ENCODE data around the gene CENPX.

The CENPX gene

DNA sequence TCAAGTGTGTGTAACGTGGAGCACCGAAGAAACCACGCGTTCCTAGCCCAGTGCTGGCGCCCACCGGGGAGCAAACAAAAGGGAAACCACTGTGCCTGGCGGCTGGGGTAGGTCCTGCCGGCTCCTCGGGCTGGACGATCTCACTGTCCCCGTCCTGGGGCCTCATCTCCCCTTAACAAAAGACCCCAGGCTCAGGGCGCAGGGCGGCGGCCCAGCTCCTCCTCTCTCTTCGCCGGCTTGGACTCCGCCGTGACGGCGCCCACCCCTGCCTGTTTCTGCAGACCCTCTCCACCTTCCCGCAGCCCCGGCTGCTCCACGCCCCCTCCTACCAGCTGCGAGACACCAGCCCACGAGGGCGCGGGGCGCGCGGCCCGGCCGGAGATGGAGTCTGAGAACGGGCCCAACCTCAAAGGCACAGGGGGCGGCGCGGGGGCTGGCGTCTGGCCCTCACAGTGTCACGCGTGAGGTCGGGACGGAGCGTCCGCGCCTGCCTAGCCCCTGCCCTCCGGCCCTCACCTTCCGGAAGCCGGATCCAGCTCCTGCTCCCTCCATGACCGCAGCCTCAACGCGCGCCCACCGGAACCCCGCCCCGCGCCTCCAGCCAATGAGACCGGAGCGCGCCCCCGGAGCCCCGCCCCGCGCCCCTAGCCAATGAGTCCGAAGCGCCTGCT is at the start of gene CENPX:
TSS of gene CENPX (minus strand) at position 569 of the 671 bp plus-strand sequence. CDS start at position 552, 17 bp downstream.
- DNase-seq, result no peak

DNA sequence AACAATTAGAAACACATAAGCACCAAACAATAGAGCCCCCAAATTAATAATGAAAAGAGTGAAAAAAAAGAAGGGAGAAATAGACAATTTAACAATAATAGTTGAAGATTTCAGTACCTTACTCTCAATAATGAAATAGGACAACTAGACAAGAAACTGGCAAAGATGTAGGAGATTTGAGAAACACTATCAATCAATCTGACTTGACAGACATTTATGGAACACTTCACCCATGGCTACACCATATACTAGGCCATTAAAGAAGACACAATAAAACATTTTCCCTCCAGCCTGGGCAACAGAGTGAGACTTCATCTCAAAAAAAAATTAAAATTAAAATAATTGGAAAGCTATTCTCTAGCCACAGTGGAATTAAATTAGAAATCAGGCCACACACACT is 47.9 kb upstream of the CENPX start:
- no peak for DNase-seq

DNA sequence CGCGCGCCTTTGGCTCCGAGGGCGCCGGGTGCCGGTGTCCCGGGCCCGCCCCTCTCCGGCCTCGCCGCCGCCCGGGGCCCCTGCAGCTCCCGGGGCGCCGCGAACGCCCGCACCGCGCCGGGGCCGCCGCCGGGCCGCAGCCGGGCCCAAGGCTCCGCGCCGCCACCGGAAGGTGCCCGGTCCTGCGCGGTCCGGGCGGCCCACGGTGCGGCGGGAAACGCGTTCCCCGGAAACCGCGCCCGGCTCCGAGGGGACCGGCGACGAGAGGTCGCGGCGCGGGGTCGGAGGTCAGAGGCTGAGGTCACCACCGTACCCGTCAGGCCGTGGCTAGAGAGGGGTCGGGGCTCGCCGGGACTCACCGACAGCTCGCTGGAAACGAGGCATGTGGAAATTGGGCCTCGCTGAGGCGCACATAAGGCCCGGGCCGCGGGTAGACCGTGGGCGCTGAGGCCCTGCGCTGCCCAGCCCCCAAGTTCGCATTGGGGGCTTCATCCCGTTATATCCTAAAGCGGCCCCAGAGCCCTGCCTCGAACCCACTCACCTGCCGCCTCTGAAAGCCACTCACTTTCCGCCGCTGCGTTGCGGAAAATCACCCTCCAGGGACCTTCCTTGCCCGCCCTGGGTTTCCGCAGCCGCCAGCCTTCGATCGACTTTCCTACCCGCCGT is 43.1 kb upstream of the CENPX start, which contains the start of gene DUS1L:
TSS of gene DUS1L (minus strand) at position 167 of the 666 bp plus-strand sequence. CDS start 745 bp downstream, outside the sequence.
- peak; percentile 80 to 86 for DNase-seq

DNA sequence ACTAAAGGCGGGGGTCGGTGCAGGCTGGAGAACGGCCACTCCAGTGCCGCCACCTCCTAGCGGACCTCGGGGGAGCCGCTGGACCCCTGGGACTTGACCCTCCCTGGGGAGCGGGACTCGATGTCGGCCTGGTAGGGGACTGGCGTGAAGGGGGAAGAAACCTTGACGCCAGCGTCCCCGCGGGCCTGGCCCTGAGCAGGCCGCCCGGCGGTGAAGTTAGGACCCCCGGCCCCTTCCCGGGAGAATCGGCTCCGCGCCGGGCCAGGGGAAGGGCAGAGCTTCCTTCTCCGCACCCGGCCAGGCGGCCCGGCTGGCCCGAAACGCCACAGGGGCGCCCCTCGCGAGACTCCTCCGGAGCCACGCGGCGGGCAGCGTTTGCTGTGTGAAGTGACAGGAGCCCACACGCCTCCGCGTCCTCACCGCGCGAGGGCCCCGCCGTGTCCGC is 42.5 kb upstream of the CENPX start:
- peak in 1 of 2 experiments; percentile 51 for DNase-seq

DNA sequence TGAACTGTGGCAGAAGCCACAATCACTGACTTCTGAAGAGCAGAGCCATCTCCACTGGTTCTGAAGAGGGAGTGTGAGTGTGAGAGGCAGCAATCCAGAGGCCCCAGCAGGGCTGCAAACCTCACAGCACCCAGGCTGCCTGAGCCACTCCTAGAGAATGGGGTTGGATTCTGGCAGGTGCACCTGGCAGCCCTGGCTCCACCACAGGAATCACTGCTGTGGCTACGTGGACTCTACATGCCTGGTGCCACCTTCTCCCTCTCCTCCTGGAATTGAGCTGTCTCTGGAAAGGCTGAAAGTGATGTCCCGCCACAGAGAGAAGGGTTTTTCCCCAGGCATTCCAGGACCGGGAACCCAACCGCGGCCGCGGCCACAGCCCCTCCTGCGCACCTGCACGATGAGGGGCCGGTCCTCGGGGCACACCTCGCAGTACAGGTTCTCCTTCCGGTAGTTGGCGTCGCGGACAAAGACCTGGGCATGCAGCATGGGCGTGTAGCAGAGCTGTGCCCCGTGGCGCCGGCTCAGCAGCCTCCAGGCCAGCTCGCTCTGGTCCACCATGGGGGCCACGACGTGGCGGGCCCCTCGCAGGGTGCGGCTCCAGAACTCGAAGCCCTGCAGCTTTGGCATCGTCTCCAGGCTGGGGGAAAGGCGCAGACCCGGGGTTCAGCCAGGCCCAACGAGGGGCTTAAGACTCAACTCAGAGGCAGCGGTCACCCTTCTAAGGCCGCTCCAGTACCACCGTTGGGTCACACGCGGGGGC is 41.9 kb upstream of the CENPX start:
- DNase-seq, result no peak

DNA sequence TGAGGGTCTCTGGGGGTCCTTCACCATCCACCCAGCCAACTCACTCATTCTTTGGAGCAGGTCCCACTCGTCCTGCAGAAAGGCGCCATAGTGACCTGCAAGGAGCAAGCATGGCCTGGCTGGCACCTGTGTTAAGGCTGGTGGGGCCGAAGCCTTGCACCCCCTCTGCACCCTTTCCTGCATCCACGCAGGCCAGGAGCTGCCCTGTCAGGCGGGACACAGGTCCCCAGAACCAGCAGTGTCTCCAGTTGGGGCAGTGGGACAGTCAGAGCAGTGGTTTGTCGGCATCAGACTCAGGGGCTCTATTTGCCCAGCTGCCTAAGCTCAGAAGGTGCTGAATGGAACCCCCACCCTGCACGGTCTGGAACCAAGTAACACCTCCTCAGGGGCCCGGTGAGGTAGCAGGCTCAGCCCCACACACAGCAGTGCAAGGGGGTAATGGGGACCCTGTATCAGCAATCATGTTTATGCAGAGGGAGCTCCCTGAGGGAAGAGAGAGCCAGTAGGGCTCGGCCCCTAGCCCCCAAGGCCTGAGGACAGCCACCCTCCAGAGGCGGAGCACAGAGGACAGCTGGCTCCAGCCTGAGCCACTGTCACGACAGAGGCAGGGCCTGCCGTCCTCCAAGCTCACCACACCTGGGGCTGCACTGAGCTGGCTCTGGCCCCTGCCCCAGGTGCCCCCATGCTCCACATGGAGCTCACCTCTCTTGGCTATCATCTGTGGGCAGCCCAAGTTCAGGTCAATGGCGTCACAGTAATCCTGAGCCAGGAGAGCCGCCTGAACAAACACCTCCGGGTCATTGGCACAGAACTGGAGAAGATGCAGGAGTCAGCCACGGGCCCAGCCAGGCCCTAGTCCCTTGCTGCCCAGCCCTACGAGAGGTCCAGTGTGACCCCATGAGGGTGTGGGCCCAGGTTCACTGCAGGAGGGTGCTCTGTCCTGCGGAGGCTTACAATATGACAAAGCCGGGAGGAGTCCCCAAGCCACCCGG is 41.0 kb upstream of the CENPX start:
- no peak for DNase-seq

DNA sequence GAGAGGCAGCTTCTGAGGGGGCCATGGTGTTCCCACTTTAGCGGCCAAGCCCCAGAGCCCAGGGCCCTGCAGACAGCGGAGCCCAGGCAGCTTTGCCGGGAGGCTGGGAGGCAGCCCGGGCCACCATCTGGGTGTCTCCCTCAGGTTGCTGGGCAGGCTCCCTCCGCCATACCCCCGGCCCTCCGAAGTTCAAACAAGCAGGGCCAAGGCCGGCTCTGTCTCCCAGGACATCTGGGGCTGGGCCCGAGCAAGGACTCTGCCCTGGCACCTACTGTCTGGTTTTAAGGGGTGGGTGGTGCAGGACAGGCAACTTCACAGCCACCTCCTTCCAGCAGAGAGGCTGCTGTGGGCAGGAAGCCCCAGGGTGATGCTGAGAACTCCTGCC is 40.3 kb upstream of the CENPX start:
- DNase-seq, result no peak

DNA sequence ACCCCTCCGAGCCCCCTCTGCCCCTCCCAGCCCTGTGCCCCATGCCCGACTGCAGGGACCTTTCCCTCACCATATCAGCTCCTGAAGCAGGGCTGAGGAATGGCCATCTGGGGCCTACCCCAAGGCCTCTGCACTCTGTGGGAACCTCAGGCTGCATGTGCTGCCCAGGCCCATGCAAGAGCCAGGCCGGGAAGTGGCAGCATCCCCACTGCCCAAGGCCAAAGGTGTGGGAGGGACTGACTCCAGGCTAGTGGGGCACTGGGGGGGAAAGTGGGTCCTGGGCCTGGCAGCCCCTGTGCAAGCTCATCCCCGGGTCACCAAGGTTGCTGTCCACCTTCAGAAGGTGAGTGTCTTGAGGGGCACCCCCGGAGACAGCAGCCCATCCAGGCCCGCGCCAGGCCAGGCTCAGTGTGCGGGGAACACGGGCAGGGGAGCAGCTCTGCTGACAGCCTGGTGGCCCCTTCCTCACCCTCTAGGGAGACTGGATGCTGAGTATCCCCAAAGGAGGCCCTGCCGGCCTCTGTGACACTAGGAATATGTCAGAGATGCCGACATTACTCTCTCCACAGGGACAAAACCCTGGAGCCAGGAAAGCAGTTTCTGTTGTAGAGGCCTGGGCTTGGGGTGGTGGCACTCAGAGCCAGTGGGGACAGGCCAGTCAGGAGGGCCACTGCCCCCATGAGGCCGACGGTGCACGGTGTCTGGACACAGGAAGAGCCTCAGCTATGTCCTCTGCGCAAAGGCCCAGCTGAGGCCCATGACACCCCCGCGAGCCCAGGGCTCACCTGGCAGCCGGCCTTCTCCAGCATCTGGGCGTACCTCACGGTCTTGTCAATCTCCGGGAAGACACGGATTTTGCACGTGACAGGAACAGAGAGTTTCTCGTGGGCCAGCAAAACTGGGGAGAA is 39.7 kb upstream of the CENPX start:
- no peak for DNase-seq

DNA sequence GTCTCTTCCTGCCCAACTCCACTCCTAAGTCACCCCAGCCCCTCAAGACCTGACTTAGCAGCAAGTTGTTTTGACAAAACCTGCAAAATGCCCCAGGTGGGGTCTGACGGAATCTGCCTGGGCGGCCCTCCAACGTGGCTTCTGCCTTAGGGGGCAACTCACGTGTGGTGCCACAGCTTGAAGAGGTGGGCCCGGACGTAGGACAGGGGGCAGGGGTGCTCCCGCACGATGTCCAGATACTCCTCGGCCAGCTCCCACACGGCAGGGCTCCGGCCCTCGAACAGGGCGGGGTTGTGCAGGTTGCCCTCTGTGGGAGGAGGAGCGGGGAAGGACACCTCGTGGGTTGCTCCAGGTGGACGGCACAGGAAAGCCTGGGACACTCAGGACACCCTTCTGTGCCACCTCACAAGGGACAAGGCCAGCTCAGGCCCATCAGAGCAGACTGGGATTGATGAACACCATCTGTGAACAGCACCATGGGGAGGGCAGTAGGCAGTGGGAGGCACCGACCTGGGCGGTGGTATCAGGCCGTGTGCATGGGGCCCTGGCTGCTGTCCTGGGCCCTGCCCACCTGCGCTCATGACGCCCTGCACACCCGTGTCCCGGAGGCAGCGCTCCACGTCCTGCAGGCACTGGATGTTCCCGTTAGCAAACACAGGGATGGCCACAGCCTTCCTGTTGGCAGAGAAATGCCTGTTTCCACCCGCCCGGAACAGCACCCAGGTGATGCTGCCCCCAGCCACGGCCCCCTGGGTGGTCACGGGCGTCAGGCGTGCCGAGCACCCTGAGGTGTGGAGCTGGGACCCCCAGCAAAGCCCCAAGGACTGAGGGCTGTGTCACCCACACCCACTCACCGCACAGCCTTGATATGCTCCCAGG is 38.6 kb upstream of the CENPX start:
- DNase-seq, result no peak

DNA sequence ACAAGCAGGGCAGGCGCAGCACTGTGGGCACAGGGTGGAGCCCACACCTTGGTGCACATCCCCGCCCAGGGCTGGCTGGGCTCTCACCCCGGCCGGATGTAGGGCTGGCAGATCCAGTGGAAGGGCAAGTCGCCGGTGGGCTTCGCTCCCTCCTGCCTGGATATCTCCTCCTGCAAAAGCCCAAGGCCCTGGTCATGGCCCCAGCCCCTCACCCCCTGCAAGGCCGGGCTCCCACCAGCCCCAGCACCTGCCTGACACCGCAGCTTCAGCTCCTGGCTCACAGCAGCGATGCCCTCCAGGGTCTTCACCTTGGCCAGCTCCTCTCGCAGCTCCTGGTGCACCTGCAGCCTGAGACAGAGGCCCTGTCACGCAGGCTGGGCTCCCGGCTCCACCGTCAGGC is 37.9 kb upstream of the CENPX start:
- no peak for DNase-seq

DNA sequence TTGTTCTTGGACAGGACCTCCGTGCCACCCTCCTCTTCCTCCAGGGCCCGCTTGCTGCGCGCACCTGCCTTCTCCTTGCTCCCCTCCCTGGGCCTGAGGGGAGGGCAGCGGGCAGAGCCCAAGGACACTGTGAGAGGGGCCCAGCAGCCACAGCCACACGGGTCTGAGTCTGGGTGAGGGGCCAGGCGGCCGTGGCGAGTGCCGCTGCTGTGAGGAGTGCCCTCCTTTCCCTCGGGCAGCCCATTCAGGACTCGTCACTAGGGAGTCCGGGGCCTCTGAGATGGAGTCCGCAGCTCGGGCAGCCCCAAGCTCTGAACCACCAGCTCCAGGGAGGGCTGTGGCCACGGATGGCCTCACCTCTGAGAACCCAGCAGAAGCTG is 37.3 kb upstream of the CENPX start:
- DNase-seq, result no peak

DNA sequence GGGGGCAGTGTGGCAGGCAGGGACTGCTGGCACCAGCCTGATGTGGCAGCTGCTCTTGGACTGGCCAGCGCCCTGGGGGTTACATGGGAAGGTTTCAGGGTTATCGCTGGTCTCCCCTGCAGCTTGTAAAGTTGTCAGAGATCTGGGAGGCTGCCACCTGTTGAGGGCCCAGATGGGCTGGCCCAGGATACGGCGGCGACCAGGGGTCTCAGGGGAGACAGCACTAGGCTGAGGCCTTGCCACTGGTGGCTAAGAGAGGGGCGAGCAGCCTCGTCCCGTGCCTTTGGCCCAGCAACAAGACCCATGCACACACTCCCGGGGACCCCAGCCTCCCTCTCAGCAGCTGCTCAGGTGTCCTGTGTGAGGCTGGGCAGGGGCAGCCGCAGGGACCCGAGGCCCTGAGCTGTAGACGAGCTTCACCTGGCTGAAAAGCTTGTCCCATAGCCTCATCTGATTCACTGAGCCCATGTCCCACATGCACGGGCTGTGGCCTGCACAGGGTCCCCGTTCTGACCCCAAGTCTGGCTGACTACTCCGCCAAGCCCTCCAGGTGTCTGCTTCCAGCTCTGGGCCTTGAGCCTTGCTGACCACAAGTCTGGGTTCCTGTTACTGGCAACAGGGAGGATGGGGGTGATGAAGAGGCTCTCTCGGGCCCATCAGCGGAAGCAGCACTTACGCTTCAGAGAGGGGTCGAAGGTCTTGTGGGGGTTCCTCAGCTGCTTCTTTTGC is 36.8 kb upstream of the CENPX start:
- DNase-seq, result no peak

DNA sequence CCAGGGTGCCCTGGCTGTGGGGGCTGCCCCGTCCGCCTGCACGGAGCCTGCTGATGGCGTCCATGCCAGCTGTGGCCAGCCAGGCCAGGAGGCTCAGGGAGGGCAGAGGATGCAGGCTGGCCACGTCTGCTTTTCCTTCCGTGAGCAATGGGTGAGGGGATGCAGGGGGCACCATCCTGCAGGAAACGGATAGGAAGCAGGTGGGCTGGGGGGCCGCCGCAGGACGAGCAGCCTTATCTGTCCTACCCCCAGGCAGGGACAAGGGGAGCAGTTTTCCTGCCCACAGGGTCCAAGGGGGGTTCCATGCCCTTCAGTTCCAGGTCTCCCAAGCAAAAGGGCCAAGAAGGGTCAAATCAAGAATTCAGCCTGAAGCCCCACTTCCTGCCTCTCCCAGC is 36.2 kb upstream of the CENPX start:
- no peak for DNase-seq

DNA sequence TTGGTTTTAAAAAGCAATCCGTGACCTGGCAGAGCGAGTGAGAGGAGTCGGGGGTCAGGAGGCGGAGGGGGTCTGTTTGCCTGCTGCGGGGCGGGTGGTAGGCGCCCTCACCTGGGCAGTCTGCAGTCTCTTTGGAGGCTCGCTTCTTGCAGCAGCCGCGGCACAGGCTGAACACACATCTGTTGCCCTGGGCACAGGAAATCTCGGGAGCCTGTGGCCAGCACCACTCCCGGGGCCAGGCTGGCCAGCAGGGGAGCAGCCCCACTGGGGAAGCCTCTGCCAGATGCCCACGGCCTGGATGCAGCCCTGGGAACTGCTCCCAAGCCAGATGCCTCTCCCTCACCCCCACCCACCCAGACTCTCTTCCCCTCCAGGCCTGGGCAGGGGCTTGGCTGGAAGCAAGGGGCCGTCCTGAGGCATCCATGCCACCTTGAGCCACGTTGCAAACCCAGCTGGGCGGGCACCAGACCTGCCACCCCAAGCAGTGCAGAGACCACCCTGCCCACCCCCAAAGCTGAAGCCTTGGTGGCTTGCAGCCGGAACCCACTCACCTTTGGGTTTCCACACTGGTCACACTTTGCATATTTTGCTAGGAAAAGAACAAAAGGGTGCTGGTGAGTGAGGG is 35.7 kb upstream of the CENPX start:
- no peak for DNase-seq

DNA sequence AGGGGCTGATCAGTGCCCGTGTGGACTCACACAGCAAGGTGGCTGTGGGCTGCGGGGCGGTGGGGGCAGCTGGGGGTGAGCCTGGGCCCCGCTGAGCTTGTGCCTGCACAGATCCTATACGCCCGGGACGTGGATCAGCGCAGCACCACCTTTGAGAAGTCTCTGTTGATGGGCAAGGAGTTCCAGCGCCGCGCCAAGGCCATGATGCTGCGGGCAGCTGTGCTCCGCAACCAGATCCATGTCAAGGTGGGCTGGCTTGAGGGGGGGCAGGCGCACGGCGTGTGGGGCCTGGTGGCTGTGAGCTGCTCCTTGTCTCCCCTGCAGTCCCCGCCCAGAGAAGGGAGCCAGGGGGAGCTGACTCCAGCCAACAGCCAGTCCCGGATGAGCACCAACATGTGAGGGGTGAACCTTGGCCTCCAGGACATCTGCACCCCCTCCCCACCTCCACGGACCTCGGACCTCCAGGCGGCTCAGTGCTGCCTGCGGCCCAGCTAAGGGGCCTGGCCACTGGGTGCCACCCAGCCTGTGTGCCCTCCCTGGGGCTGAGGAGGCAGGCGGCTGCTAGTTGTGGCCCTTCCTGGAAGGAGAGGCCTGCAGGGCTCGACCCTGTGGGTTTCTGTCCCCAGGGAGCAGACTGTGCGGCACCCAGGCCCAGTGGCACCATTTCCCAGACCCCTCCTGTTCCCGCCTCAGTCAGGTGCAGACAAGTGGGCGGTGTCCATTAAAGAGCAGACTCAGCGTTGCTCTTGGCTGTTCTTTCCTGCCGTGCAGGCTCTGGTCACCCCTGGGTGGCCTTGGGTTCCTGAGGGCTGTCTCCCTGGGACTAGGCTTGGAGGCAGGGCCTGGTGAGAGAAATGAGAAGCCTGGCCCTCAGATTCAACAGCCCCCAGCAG is 34.3 kb upstream of the CENPX start:
- no peak for DNase-seq

DNA sequence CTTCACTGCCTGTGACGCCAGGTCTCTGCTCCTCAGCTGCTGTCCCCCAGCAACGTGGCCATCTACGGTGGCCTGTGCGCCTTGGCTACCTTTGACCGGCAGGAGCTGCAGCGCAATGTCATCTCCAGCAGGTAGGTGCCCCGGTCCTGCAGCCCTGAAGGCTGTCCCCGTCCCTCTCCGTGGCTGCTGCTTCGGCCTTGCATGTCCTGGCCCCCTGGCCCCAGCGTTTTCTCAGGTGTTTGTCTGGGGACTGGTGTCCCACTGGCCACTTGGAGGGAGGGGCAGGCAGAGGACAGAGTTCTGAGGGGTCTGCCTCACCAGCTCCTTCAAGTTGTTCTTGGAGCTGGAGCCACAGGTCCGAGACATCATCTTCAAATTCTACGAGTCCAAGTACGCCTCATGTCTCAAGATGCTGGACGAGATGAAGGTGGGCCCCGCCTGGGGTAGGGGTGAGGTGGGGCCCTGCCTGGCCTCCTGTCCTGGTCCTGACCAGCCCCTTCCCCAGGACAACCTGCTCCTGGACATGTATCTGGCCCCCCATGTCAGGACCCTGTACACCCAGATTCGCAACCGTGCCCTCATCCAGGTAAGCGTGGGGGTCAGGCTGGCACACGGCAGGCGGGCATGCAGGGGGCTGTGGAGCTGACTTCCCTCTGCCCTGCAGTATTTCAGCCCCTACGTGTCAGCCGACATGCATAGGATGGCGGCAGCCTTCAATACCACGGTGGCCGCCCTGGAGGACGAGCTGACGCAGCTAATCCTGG is 33.5 kb upstream of the CENPX start:
- no peak for DNase-seq

All from activated T-cell treated with anti-CD3 and anti-CD28 coated beads, Interleukin-2, amount 50 U/mL, for 48 hours (primary cell).